Activated CD4-positive, alpha-beta memory T cell treated with anti-CD3 and anti-CD28 coated beads for 36 hours (primary cell): ENCODE data around the gene IMMP2L. TPM values are rescaled to one million over a fixed set of nuclear protein-coding genes. Genes with fewer than 3 reads are reported as not detected.

Experiments used
- CTCF ChIA-PET: fragments of 350-600 bp; sonication (Branson Sonifier 250); formaldehyde crosslinking; loops from one replicate; lab custom pipeline; 2021; ENCODE audit warnings: antibody characterized with exemption, inconsistent platforms; lab: Charles Lee
- POLR2A ChIA-PET: fragments of 350-600 bp; sonication (Branson Sonifier 250); formaldehyde crosslinking; loops from one replicate; lab custom pipeline; 2021; ENCODE audit warnings: antibody characterized with exemption; lab: Charles Lee
- DNase-seq: peaks from one replicate; pipeline ENCODE4 v3.0.0-alpha.2; 2020
- H3K27ac Mint-ChIP-seq: one replicate; pipeline ENCODE4 v1.8.0; 2021; ENCODE audit warnings: mixed read lengths
- H3K27me3 Mint-ChIP-seq: one replicate; pipeline ENCODE4 v1.8.0; 2021; ENCODE audit warnings: mixed read lengths
- H3K36me3 Mint-ChIP-seq: one replicate; pipeline ENCODE4 v1.8.0; 2021; ENCODE audit warnings: mixed read lengths
- H3K4me1 Mint-ChIP-seq: one replicate; pipeline ENCODE4 v1.8.0; 2021; ENCODE audit warnings: low read depth, mixed read lengths
- H3K4me3 Mint-ChIP-seq: one replicate; pipeline ENCODE4 v1.8.0; 2021; ENCODE audit warnings: mild to moderate bottlenecking, mixed read lengths
- H3K9me3 Mint-ChIP-seq: one replicate; pipeline ENCODE4 v1.8.0; 2021; ENCODE audit warnings: mixed read lengths
- intact Hi-C: fragments of 100-400 bp; cut with micrococcal nuclease; formaldehyde crosslinking; loops from one replicate; pipeline ENCODE4 v1.15.1; 2023
- total RNA-seq, 2 experiments: library from RNA; stranded (reverse); gene quantifications; one replicate each; pipeline ENCODE4 v1.2.3, GENCODE V29; 2021

IMMP2L gene
- total RNA-seq, 2 experiments from 2014 or later = 14.4 to 20.5 TPM

DNA sequence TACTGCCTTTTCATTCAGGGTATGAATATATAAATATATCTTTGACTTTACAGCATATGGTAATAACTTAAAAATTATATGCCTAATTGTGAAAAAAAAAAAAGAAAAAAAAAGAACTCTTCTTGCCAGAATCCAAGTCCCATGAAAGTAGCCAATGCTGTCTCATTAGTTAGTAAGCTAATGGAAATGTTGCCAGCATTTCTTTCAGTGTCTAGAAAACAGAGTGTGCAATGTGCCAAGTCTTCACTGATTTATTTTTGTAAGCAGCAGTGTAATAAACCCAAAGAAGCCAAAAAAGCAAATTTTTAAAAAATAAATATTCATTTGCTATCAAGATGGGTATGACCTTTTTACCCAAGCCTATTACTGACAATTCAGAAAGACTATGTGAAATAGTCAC is 502.5 kb downstream of the IMMP2L start:
- Mint-ChIP-seq H3K4me3 (no peak overlapping the region), H3K27me3 (no peaks in the 10 kb centered on the region), H3K4me1 (peaks cover 6% of the 10 kb centered on the region), H3K27ac (no peak overlapping the region), H3K9me3 (peaks cover 30% of the 10 kb centered on the region), H3K36me3 (peaks cover 20% of the 10 kb centered on the region)
- ChIA-PET CTCF (interaction anchor here (0.6 kb wide), 1 partner anchor 252 kb away, joined by 5 read pairs; no protein-coding TSS in a partner anchor), POLR2A (no interaction called here)
- no peak for DNase-seq
- intact Hi-C loops = no loop called here

DNA sequence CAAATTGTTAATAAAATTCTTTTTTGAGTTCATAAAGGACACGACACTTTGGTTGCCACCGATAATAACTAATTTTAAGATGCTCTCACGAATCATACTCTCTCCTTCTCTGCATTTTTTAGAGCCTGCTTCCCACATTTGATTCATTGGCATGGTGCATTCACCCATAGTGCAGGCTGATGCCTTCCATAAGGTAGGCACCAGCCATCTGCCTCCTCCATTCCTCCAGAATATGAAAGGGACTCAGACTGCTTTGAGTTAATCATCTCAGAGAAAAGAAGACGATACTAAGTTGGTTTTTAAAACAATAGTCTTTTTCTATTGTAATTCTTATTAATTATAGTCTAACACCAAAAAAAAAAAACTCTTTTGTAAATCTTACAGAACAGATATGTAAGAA is 505.2 kb downstream of the IMMP2L start:
- Mint-ChIP-seq H3K4me1 (peaks cover 12% of the 10 kb centered on the region), H3K27ac (no peak overlapping the region), H3K9me3 (peaks cover 4% of the 10 kb centered on the region), H3K27me3 (no peaks in the 10 kb centered on the region), H3K4me3 (no peak overlapping the region), H3K36me3 (peaks cover 5% of the 10 kb centered on the region)
- DNase-seq = no peak
- intact Hi-C loops = no loop called here
- POLR2A ChIA-PET = no interaction called here
- CTCF ChIA-PET = no interaction called here

DNA sequence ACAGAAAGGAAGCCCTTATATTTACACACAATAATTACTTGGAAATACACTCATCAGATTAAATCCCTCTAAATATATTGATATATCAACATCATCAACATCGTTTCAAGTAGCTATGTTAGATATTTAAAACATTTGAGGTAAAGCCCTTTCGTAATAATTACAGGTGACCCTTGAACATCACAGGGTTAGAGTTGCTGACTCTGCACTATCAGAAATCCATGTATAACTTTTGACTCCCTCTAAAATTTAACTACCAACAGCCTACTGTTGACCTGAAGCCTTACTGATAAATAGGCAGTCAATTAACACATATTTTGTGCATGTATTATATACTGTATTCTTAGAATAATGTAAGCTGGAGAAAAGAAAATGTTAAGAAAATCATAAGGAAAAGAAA is 505.9 kb downstream of the IMMP2L start:
- CTCF ChIA-PET = no interaction called here
- POLR2A ChIA-PET = no interaction called here

DNA sequence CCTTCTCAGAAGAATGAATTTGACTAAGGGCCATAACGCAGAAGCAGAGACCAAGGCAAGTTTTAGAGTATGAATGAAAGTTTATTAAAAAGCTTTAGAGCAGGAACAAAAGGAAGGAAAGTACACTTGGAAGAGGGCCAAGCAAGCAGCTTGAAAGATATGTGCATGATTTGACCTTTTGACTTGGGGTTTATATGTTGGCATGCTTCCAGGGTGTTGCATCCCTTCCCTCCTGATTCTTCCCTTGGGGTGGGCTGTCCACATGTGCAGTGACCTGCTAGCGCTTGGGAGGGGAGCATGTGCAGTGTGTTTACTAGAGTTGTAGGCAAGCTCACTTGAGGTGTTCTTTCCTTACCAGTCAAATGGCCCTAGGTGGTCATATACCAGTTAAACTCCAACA is 509.3 kb downstream of the IMMP2L start:
- intact Hi-C loops = no loop called here
- Mint-ChIP-seq H3K36me3 (peaks cover 2% of the 10 kb centered on the region), H3K27me3 (no peaks in the 10 kb centered on the region), H3K27ac (no peak overlapping the region), H3K4me1 (peaks cover 9% of the 10 kb centered on the region), H3K9me3 (no peaks in the 10 kb centered on the region), H3K4me3 (no peak overlapping the region)
- DNase-seq = no peak
- POLR2A ChIA-PET = no interaction called here
- CTCF ChIA-PET = no interaction called here

More for the DNA sequence above, 505.9 kb downstream of the IMMP2L start:
- H3K9me3 Mint-ChIP-seq = no peaks in the 10 kb centered on the region
- intact Hi-C loops = no loop called here
- H3K36me3 Mint-ChIP-seq = no peaks in the 10 kb centered on the region
- H3K27ac Mint-ChIP-seq = no peak overlapping the region
- H3K4me1 Mint-ChIP-seq = peaks cover 12% of the 10 kb centered on the region
- no peaks in the 10 kb centered on the region for H3K27me3 Mint-ChIP-seq
- DNase-seq = no peak
- H3K4me3 Mint-ChIP-seq = no peak overlapping the region

DNA sequence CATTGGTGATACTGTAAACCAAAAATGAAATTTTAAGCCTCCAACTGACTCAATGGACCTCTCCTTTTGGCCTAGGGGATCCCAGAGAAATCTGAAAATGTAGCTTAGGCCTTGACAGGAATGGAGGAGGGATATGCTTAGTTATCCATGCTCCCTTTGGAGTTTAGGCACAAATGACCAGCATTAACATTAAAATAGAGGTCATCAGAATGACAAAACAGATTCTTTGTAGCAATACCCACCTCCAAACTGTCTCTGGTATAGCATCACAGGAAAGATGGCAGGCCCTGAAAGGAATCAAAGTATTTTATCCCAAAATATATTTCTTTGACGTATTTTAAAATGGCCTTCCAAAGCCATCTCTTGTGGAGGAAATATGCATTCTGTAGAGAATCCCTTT is 510.5 kb downstream of the IMMP2L start:
- H3K36me3 Mint-ChIP-seq = peaks cover 2% of the 10 kb centered on the region
- POLR2A ChIA-PET = no interaction called here
- no peaks in the 10 kb centered on the region for H3K27me3 Mint-ChIP-seq
- H3K27ac Mint-ChIP-seq = no peak overlapping the region
- H3K4me3 Mint-ChIP-seq = no peak overlapping the region
- H3K9me3 Mint-ChIP-seq = no peaks in the 10 kb centered on the region
- peaks cover 6% of the 10 kb centered on the region for H3K4me1 Mint-ChIP-seq
- DNase-seq = no peak
- CTCF ChIA-PET = no interaction called here
- intact Hi-C loops = no loop called here

DNA sequence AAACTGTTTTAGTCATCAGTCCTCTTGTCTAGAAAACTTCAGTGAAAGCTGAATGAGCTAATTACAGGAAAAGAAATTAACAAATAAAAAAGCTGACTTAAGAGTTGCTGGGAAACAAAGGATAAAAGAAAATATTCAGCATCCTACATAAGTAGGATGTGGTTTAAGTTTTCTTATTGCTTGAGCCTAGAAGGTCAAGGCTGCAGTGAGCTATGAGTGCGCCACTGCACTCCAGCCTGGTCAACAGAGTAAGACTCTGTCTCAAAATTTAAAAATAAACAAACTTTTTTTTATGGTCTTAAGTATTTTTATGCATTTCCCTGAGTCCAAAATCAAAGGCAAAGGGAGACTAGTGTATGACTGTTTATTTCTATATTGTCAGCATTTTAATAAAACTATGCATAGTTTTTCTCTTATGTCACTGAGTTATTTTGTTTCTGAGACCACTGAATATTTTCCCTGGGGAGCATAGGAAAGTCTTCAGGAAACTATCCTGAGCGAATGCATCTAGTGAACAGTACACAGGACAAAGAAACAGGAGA is 511.3 kb downstream of the IMMP2L start:
- Mint-ChIP-seq H3K27ac (no peak overlapping the region), H3K4me3 (no peak overlapping the region), H3K9me3 (no peaks in the 10 kb centered on the region), H3K36me3 (peaks cover 2% of the 10 kb centered on the region), H3K4me1 (peaks cover 6% of the 10 kb centered on the region), H3K27me3 (no peaks in the 10 kb centered on the region)
- CTCF ChIA-PET = no interaction called here
- DNase-seq = no peak
- intact Hi-C loops = no loop called here
- POLR2A ChIA-PET = no interaction called here

DNA sequence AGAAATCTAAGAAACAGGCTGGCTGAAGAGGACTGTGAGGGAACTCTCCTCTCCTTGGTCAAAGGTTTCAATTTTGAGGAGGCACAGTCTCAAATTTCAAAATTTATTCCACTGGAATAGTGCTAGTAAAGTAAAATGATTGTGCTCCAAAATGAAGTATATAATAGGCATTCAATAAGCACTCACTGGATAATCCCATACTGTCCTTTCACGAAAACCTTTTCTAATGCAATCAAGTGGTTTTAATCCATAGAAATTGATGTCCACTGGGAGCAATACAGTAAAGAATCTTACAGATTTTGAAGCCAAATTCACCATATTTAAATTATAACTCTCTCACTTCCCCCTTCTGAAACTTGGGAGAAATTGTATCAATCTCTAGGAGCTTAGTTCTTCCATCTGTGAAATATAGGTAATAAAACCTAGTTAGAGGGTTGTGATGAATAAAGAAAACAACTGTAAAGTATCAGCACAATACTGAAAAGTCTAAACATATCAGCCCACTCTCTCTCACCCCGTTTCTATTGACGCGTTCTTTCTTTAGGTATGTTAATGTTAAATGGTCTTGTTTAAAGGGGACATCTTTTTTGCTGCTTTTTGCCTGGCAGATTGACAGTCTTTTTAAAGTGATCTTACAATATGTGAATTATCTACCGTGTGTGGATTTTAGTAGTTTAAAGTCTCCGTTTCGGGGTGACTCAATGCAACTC is 512.2 kb downstream of the IMMP2L start:
- no peak overlapping the region for H3K4me3 Mint-ChIP-seq
- DNase-seq = no peak
- peaks cover 2% of the 10 kb centered on the region for H3K36me3 Mint-ChIP-seq
- no peak overlapping the region for H3K27ac Mint-ChIP-seq
- intact Hi-C loops = no loop called here
- ChIA-PET CTCF (no interaction called here), POLR2A (no interaction called here)
- no peaks in the 10 kb centered on the region for H3K27me3 Mint-ChIP-seq
- peaks cover 6% of the 10 kb centered on the region for H3K4me1 Mint-ChIP-seq
- no peaks in the 10 kb centered on the region for H3K9me3 Mint-ChIP-seq

DNA sequence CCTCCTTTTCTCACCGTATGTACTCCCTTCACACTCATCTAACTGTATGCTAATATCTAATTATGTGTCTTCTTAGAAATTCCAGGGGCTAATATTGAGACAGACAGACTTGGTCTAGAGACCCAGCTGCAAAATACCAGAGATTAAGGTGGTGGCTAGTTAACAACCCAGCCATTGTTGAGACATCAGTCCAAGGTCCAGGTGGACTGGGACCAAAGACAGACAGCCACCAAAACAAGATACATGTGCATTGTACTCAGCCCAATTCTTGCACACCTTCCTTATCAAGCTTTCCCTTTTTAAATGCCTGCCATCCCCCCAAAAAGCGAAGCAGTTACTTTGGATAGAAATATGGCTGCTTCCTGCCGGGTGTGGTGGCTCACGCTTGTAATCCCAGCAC is 514.7 kb downstream of the IMMP2L start:
- Mint-ChIP-seq H3K4me1 (no peaks in the 10 kb centered on the region), H3K36me3 (peaks cover 2% of the 10 kb centered on the region)
- CTCF ChIA-PET = no interaction called here

DNA sequence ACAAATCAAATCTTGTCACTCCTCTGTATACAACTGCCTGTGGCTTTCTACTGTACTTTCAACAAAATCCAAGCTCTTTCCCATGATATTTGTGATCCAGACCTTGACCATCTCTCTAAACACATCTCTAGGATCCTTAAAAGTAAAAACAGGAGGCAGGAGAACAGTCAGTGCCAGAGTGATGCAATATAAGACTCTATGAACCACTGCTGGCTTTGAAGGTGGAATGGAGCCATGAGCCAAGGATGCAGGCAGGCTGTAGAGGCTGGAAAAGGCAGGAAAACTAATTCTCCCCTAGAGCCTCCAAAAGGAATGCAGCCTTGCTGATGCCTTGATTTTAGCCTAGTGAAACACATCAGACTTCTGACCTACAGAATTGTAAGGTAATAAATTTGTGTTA is 516.8 kb downstream of the IMMP2L start:
- POLR2A ChIA-PET = no interaction called here
- intact Hi-C loops = no loop called here
- no peak overlapping the region for H3K4me3 Mint-ChIP-seq
- H3K9me3 Mint-ChIP-seq = no peaks in the 10 kb centered on the region
- DNase-seq = no peak
- H3K27ac Mint-ChIP-seq = no peak overlapping the region
- CTCF ChIA-PET = no interaction called here
- H3K27me3 Mint-ChIP-seq = no peaks in the 10 kb centered on the region
- H3K4me1 Mint-ChIP-seq = peaks cover 6% of the 10 kb centered on the region
- H3K36me3 Mint-ChIP-seq = peaks cover 2% of the 10 kb centered on the region

More for the DNA sequence above, 514.7 kb downstream of the IMMP2L start:
- Mint-ChIP-seq H3K27ac (no peak overlapping the region), H3K4me3 (no peak overlapping the region), H3K9me3 (no peaks in the 10 kb centered on the region), H3K27me3 (no peaks in the 10 kb centered on the region)
- intact Hi-C loops = no loop called here
- POLR2A ChIA-PET = no interaction called here
- no peak for DNase-seq

DNA sequence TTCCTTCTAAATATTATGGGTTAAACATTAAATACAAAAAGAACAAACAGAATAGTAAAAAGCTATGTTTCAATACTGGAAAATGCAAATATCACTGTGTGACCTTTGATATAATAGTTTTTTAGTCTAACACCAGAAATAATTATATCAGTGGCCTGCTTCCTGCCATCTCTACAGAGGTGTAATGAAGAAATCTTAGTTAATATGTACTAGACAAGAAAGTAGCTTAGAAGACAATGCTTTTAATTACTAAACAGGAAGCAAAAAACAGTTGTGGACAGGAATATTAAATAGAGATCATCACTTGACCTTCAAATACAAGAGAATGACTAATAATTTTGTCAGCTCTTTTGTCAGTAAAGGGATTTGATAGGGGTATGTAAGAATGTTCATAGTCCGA is 518.7 kb downstream of the IMMP2L start:
- intact Hi-C loops = no loop called here
- ChIA-PET POLR2A (no interaction called here), CTCF (no interaction called here)
- Mint-ChIP-seq H3K4me3 (no peak overlapping the region), H3K36me3 (peaks cover 2% of the 10 kb centered on the region), H3K27me3 (no peaks in the 10 kb centered on the region), H3K9me3 (no peaks in the 10 kb centered on the region), H3K27ac (no peak overlapping the region), H3K4me1 (peaks cover 6% of the 10 kb centered on the region)
- DNase-seq = no peak

DNA sequence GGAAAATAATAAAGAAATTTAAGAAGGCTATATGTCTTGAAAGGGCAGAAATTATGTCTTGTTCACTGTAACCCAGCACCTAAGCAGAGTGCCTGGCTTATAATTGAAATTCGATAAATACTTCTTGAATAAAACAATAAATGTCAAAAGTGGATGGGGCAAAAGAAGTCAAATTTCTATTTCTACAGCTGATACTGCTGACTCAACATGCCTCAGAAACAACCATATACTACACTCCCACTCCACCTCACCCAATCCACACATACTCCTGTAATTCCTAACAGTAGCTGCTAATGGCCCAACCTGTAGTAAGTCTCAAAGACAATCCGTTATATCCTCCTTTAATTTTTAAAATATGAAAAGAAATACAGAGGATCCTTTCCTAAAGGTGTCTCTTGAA is 519.5 kb downstream of the IMMP2L start:
- intact Hi-C loops = no loop called here
- peaks cover 6% of the 10 kb centered on the region for H3K4me1 Mint-ChIP-seq
- H3K36me3 Mint-ChIP-seq = no peaks in the 10 kb centered on the region
- ChIA-PET POLR2A (no interaction called here), CTCF (no interaction called here)
- no peaks in the 10 kb centered on the region for H3K9me3 Mint-ChIP-seq
- H3K4me3 Mint-ChIP-seq = no peak overlapping the region
- H3K27me3 Mint-ChIP-seq = no peaks in the 10 kb centered on the region
- DNase-seq = no peak
- no peak overlapping the region for H3K27ac Mint-ChIP-seq

DNA sequence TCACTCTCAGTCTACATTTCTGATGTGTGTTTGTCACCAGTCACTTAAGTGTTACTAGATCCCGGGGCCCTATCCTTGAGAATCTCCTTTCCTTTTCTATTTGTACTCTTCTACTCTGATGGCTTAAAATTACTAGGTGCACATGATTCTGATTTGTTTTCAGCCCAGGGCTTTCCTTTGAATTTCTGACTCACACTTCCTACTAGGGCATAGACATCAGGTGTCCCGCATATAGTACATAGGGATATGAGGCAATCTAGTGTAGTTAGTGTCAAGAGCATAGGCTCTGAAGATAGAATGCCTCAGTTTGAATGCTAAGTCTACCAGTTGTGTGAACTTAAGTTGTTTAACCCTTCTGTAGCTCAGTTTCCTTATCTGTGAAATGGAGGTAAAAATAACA is 520.7 kb downstream of the IMMP2L start:
- ChIA-PET CTCF (no interaction called here), POLR2A (no interaction called here)
- H3K4me1 Mint-ChIP-seq = peaks cover 6% of the 10 kb centered on the region
- no peaks in the 10 kb centered on the region for H3K27me3 Mint-ChIP-seq
- intact Hi-C loops = no loop called here
- H3K36me3 Mint-ChIP-seq = no peaks in the 10 kb centered on the region
- H3K27ac Mint-ChIP-seq = peak overlapping the region; percentile 21
- no peaks in the 10 kb centered on the region for H3K9me3 Mint-ChIP-seq
- no peak for DNase-seq
- H3K4me3 Mint-ChIP-seq = no peak overlapping the region

DNA sequence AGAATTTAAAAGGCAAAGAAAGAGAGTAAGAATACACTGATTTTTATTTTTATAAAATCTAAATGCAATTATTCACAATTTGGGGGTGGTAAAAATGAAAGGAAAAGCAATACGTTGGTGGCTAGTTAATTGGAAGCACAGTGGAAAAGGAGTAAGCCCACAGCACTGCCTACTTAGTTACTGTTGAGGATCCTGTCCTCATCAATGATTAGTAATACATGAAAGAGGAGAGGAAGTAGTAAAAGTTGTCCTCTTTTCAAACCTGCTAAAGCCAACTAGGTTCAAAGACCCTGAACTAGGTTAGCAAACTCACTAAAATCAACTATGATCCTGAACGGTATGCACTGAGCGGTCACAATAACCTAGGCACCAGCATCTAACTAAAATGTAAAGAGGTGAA is 524.1 kb downstream of the IMMP2L start:
- no peaks in the 10 kb centered on the region for H3K27me3 Mint-ChIP-seq
- no peak for DNase-seq
- ChIA-PET POLR2A (no interaction called here), CTCF (no interaction called here)
- no peaks in the 10 kb centered on the region for H3K36me3 Mint-ChIP-seq
- intact Hi-C loops = no loop called here
- no peaks in the 10 kb centered on the region for H3K9me3 Mint-ChIP-seq
- no peak overlapping the region for H3K4me3 Mint-ChIP-seq
- no peak overlapping the region for H3K27ac Mint-ChIP-seq
- peaks cover 6% of the 10 kb centered on the region for H3K4me1 Mint-ChIP-seq
